Rectal smooth muscle tissue (tissue), 1 donor: Measurements from ENCODE around the gene THOC6.

Source experiments
- H3K27ac ChIP-seq: one replicate; pipeline ENCODE4 v1.7.0; 2013; ENCODE audit warnings: low read depth, low read length, inconsistent platforms
- H3K27me3 ChIP-seq: one replicate; pipeline ENCODE4 v1.7.0; 2013; ENCODE audit warnings: low read length; ENCODE audit not compliant: control insufficient read depth, insufficient read depth
- H3K36me3 ChIP-seq: one replicate; pipeline ENCODE4 v1.7.0; 2013; ENCODE audit warnings: low read length; ENCODE audit not compliant: control insufficient read depth, insufficient read depth
- H3K4me1 ChIP-seq: one replicate; pipeline ENCODE4 v1.7.0; 2013; ENCODE audit warnings: low read length; ENCODE audit not compliant: control insufficient read depth, insufficient read depth
- H3K4me3 ChIP-seq: one replicate; pipeline ENCODE4 v1.7.0; 2013; ENCODE audit warnings: low read length
- H3K9ac ChIP-seq: one replicate; pipeline ENCODE4 v1.7.0; 2013; ENCODE audit warnings: low read length

THOC6 gene

GRCh38 chr16:3023669-3024478, at the start of gene THOC6, which contains the start of gene HCFC1R1:
Gene THOC6, plus strand, starts transcription at chr16:3024035. Its CDS starts 292 bp downstream, at chr16:3024327.
Gene HCFC1R1, minus strand, starts transcription at chr16:3023942. Its CDS starts 1 bp downstream, at chr16:3023941.
- Histone ChIP-seq H3K4me3 (peak within 1 kb of the TSS; percentile 76), H3K27ac (peak within 1 kb of the TSS; percentile 94), H3K27me3 (peaks cover 4% of the 10 kb centered on the region), H3K9ac (peak within 1 kb of the TSS; percentile 59), H3K36me3 (peaks cover 2% of the 10 kb centered on the region), H3K4me1 (peaks cover 16% of the 10 kb centered on the region)

- Histone ChIP-seq H3K27me3 (peaks cover 4% of the 10 kb centered on the region), H3K27ac (no peak overlapping the region), H3K36me3 (no peaks in the 10 kb centered on the region), H3K4me1 (peaks cover 1% of the 10 kb centered on the region), H3K9ac (no peak overlapping the region), H3K4me3 (no peak overlapping the region)
Observed at GRCh38 chr16:2974319-2975056, 49.3 kb upstream of the THOC6 start.

- H3K9ac ChIP-seq: no peak overlapping the region
- no peaks in the 10 kb centered on the region for H3K36me3 ChIP-seq
- no peak overlapping the region for H3K27ac ChIP-seq
- H3K4me1 ChIP-seq: peaks cover 2% of the 10 kb centered on the region
- no peak overlapping the region for H3K4me3 ChIP-seq
- H3K27me3 ChIP-seq: peaks cover 3% of the 10 kb centered on the region
Observed at GRCh38 chr16:2975161-2975795, 48.6 kb upstream of the THOC6 start.

- H3K4me3 ChIP-seq: no peak overlapping the region
- no peaks in the 10 kb centered on the region for H3K27me3 ChIP-seq
- no peak overlapping the region for H3K9ac ChIP-seq
- no peaks in the 10 kb centered on the region for H3K36me3 ChIP-seq
- peaks cover 2% of the 10 kb centered on the region for H3K4me1 ChIP-seq
- no peak overlapping the region for H3K27ac ChIP-seq
Observed at GRCh38 chr16:2976201-2976600, 47.6 kb upstream of the THOC6 start.

- H3K4me1 ChIP-seq: peaks cover 2% of the 10 kb centered on the region
- H3K27ac ChIP-seq: no peak overlapping the region
- no peak overlapping the region for H3K9ac ChIP-seq
- H3K4me3 ChIP-seq: no peak overlapping the region
- no peaks in the 10 kb centered on the region for H3K27me3 ChIP-seq
- H3K36me3 ChIP-seq: no peaks in the 10 kb centered on the region
Observed at GRCh38 chr16:2976673-2977072, 47.2 kb upstream of the THOC6 start.

GRCh38 chr16:2977440-2977839, 46.4 kb upstream of the THOC6 start:
- H3K27ac ChIP-seq: no peak overlapping the region
- no peaks in the 10 kb centered on the region for H3K36me3 ChIP-seq
- H3K4me3 ChIP-seq: no peak overlapping the region

GRCh38 chr16:2979669-2980226, 44.1 kb upstream of the THOC6 start:
- H3K4me1 ChIP-seq: peaks cover 2% of the 10 kb centered on the region
- H3K27ac ChIP-seq: no peak overlapping the region
- no peaks in the 10 kb centered on the region for H3K36me3 ChIP-seq
- H3K4me3 ChIP-seq: peak overlapping the region; percentile 57
- no peaks in the 10 kb centered on the region for H3K27me3 ChIP-seq
- H3K9ac ChIP-seq: no peak overlapping the region

More at GRCh38 chr16:2977440-2977839, 46.4 kb upstream of the THOC6 start:
- Histone ChIP-seq H3K4me1 (peaks cover 2% of the 10 kb centered on the region), H3K27me3 (no peaks in the 10 kb centered on the region), H3K9ac (no peak overlapping the region)

- Histone ChIP-seq H3K27me3 (no peaks in the 10 kb centered on the region), H3K4me3 (peak within 1 kb of the TSS; percentile 98), H3K36me3 (no peaks in the 10 kb centered on the region), H3K9ac (peak within 1 kb of the TSS; percentile 98), H3K4me1 (peaks cover 2% of the 10 kb centered on the region), H3K27ac (peak within 1 kb of the TSS; percentile 88)
Observed at GRCh38 chr16:2980227-2981176, 43.3 kb upstream of the THOC6 start, which contains the start of gene PKMYT1. Gene PKMYT1, minus strand, starts transcription at chr16:2980446. Its CDS starts 789 bp downstream, at chr16:2979657.

GRCh38 chr16:2981177-2981898, 42.5 kb upstream of the THOC6 start:
- Histone ChIP-seq H3K9ac (no peak overlapping the region), H3K27me3 (no peaks in the 10 kb centered on the region), H3K4me3 (no peak overlapping the region), H3K27ac (no peak overlapping the region), H3K4me1 (peaks cover 2% of the 10 kb centered on the region), H3K36me3 (no peaks in the 10 kb centered on the region)

- Histone ChIP-seq H3K9ac (no peak overlapping the region), H3K4me1 (peaks cover 2% of the 10 kb centered on the region), H3K36me3 (no peaks in the 10 kb centered on the region), H3K27me3 (no peaks in the 10 kb centered on the region), H3K27ac (no peak overlapping the region), H3K4me3 (no peak overlapping the region)
Observed at GRCh38 chr16:2981899-2982250, 42.0 kb upstream of the THOC6 start.

GRCh38 chr16:2982402-2982801, 41.4 kb upstream of the THOC6 start:
- Histone ChIP-seq H3K4me3 (no peak overlapping the region), H3K4me1 (peaks cover 2% of the 10 kb centered on the region), H3K27ac (no peak overlapping the region)

More at GRCh38 chr16:2982402-2982801, 41.4 kb upstream of the THOC6 start:
- Histone ChIP-seq H3K9ac (no peak overlapping the region), H3K27me3 (no peaks in the 10 kb centered on the region), H3K36me3 (no peaks in the 10 kb centered on the region)
